CD4-positive, CD25-positive, alpha-beta regulatory T cell (primary cell): ENCODE measurements around the gene PRKD2. TPM values are rescaled to one million over a fixed set of nuclear protein-coding genes. Genes with fewer than 3 reads are reported as not detected.

ENCODE experiments used
- ATAC-seq, 2 donors: fragments of 150-1000 bp; cut with Tn5 transposase; one replicate each; pipeline ENCODE4 v1.10.0; 2021; ENCODE audit warnings: low read depth in 2 of 2, moderate number of reproducible peaks in 2 of 2, moderate library complexity in 1 of 2
- DNase-seq, 3 donors: peaks; one replicate each; pipeline versions ENCODE4 v3.0.0 to v3.0.0-alpha.2; 2012 to 2022; ENCODE audit warnings: mixed read lengths in 1 of 3
- H3K27ac ChIP-seq: one replicate; pipeline ENCODE4 v1.7.0; 2013; ENCODE audit warnings: mild to moderate bottlenecking, low read length; ENCODE audit not compliant: insufficient read depth, poor library complexity, severe bottlenecking
- H3K27me3 ChIP-seq: one replicate; pipeline ENCODE4 v1.7.0; 2013; ENCODE audit warnings: low read length; ENCODE audit not compliant: control insufficient read depth, insufficient read depth
- H3K36me3 ChIP-seq: one replicate; pipeline ENCODE4 v1.7.0; 2013; ENCODE audit warnings: mild to moderate bottlenecking, low read length, moderate library complexity; ENCODE audit not compliant: control insufficient read depth, insufficient read depth
- H3K4me1 ChIP-seq: 2 replicates; pipeline ENCODE4 v1.7.0; 2013; ENCODE audit warnings: mild to moderate bottlenecking, low read length; ENCODE audit not compliant: insufficient read depth, control insufficient read depth, poor library complexity, severe bottlenecking
- H3K4me3 ChIP-seq: one replicate; pipeline ENCODE4 v1.7.0; 2013; ENCODE audit warnings: low read depth, mild to moderate bottlenecking, low read length, moderate library complexity
- H3K9me3 ChIP-seq, 2 experiments: 1 replicate in 1 of 2; 2 replicates in 1 of 2; pipeline ENCODE4 v1.7.0; 2013; ENCODE audit warnings: low read length in 2 of 2, mild to moderate bottlenecking in 1 of 2, moderate library complexity in 1 of 2; ENCODE audit not compliant: control insufficient read depth in 2 of 2
- H3K27ac Mint-ChIP-seq, 3 donors: one replicate each; pipeline ENCODE4 v1.8.0; 2020 to 2022; ENCODE audit warnings: mild to moderate bottlenecking in 3 of 3, mixed read lengths in 3 of 3, moderate library complexity in 2 of 3
- H3K27me3 Mint-ChIP-seq: one replicate; pipeline ENCODE4 v1.8.0; 2022; ENCODE audit warnings: mild to moderate bottlenecking, mixed read lengths
- H3K36me3 Mint-ChIP-seq: one replicate; pipeline ENCODE4 v1.8.0; 2020; ENCODE audit warnings: mixed read lengths
- H3K4me1 Mint-ChIP-seq, 4 donors: one replicate each; pipeline ENCODE4 v1.8.0; 2020 to 2022; ENCODE audit warnings: mixed read lengths in 4 of 4, mild to moderate bottlenecking in 1 of 4
- H3K4me3 Mint-ChIP-seq, 4 donors: one replicate each; pipeline ENCODE4 v1.8.0; 2020 to 2022; ENCODE audit warnings: mild to moderate bottlenecking in 4 of 4, mixed read lengths in 4 of 4, moderate library complexity in 3 of 4
- H3K9me3 Mint-ChIP-seq, 7 donors: one replicate each; pipeline ENCODE4 v1.8.0; 2020 to 2022; ENCODE audit warnings: mixed read lengths in 7 of 7, mild to moderate bottlenecking in 3 of 7, moderate library complexity in 2 of 7
- polyA plus RNA-seq, 4 donors: library from polyadenylated mRNA; unstranded; fragments of 300-500 nt; fragmentation: Illumina TruSeq; gene quantifications; one replicate each; pipeline ENCODE4 v1.2.3, GENCODE V29; 2021
- total RNA-seq: library from RNA; stranded (reverse); gene quantifications from one replicate; pipeline ENCODE4 v1.2.3, GENCODE V29; 2022

The PRKD2 gene
- total and polyA plus RNA-seq, 5 donors from 2014 or later, result 37.0 to 171 (median 46.7) TPM

DNA sequence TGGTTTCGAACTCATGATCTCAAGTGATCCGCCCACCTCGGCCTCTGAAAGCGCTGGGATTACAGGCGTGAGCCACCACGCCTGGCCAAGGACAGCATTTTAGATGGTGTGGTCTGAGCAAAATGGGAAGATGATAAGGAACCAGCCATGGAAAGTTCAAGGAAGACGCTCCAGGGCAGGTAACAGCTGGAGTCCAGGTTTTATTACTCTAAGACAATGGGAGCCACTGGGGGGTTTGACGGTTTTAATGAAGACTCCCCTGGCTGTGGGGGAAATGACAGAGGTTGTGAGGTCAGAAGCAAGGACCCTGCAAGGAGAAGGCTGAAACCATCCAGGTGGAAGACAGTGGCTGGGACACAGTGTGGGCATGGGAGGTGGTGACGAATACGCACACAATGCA lies 20.9 kb downstream of the PRKD2 start:
- Mint-ChIP-seq H3K9me3 (no peaks in the 10 kb centered on the region), H3K27me3 (no peaks in the 10 kb centered on the region), H3K36me3 (peaks cover 37% of the 10 kb centered on the region), H3K27ac (no peak overlapping the region), H3K4me3 (no peak overlapping the region), H3K4me1 (peaks cover 0 to 7% (median 5%) of the 10 kb centered on the region in 4 donors)
- Histone ChIP-seq H3K36me3 (peaks cover 92% of the 10 kb centered on the region), H3K9me3 (no peaks in the 10 kb centered on the region), H3K27me3 (no peaks in the 10 kb centered on the region), H3K4me1 (no peaks in the 10 kb centered on the region), H3K27ac (no peak overlapping the region), H3K4me3 (no peak overlapping the region)
- no peak for ATAC-seq
- DNase-seq, result no peak

DNA sequence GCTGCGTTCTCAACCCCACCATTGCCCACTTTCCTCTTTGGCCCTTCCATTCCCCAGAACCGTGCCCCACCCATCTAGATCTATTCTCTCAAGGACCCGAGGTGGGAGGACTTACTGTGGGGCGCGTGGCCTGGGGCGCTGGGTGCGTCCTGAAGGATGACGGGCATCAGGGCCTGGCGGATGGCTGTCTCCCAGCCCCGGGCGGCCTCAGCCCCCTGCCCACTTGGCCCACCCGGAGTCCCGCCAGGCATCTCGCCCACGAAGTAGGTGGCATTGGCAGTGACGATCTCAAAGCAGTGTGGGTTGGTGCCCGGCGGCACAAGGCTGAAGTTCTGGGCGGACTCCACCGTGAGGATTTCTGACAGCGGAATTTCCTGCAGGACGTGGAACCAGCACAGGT lies 23.2 kb downstream of the PRKD2 start:
- no peak overlapping the region for H3K4me3 ChIP-seq
- peaks cover 39% of the 10 kb centered on the region for H3K36me3 Mint-ChIP-seq
- H3K27me3 ChIP-seq, result no peaks in the 10 kb centered on the region
- H3K4me3 Mint-ChIP-seq, result no peak overlapping the region
- ATAC-seq (no peak), DNase-seq (no peak)
- H3K36me3 ChIP-seq, result peaks cover 90% of the 10 kb centered on the region
- H3K4me1 Mint-ChIP-seq, result peaks cover 0 to 10% (median 4%) of the 10 kb centered on the region in 4 donors
- no peaks in the 10 kb centered on the region for H3K9me3 ChIP-seq
- no peaks in the 10 kb centered on the region for H3K4me1 ChIP-seq
- no peak overlapping the region for H3K27ac ChIP-seq
- peak overlapping the region in 2 of 3 donors; percentile 36 to 47 for H3K27ac Mint-ChIP-seq
- no peaks in the 10 kb centered on the region for H3K27me3 Mint-ChIP-seq
- no peaks in the 10 kb centered on the region for H3K9me3 Mint-ChIP-seq

DNA sequence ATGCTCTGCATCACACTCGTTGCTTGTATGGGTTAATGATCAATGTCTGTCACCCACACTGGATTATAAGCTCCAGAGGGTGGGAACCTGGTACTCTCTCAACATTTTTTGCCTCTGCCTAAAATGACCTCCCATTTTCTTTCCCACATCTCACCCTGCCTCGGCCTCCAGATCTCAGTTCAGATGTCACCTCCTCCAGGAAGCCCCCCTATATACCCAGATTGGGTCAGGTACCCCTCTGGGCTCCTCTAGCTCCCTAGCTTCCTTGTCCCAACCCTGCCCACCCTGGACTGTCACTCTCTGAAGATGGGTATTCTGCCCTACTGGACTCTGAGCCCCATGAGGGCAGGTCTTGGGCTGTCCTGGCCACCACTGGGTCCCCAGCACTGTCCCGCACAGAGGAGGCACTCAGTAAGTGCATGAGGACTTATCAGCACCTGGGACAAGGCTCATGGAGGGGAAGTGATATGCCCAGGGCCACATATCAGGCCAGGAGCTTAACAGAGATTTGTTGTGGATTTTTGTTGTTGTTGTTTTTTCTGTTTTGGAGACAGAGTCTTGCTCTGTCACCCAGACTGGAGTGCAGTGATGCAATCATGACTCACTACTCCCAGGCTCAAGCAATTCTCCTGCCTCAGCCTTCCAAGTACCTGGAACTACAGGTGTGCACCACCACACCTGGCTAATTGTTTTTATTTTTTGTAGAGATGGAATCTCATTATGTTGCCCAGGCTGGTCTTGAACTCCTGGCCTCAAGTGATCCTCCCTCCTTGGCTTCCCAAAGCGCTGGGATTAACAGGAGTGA lies 23.8 kb downstream of the PRKD2 start:
- ATAC-seq (no peak), DNase-seq (no peak)
- Histone ChIP-seq H3K9me3 (no peaks in the 10 kb centered on the region), H3K27me3 (no peaks in the 10 kb centered on the region), H3K4me3 (no peak overlapping the region), H3K36me3 (peaks cover 89% of the 10 kb centered on the region), H3K27ac (no peak overlapping the region), H3K4me1 (no peaks in the 10 kb centered on the region)
- Mint-ChIP-seq H3K4me1 (peaks cover 0 to 10% (median 4%) of the 10 kb centered on the region in 4 donors), H3K27me3 (no peaks in the 10 kb centered on the region), H3K9me3 (no peaks in the 10 kb centered on the region), H3K36me3 (peaks cover 37% of the 10 kb centered on the region), H3K27ac (peak overlapping the region in 2 of 3 donors; percentile 47 to 59), H3K4me3 (no peak overlapping the region)

DNA sequence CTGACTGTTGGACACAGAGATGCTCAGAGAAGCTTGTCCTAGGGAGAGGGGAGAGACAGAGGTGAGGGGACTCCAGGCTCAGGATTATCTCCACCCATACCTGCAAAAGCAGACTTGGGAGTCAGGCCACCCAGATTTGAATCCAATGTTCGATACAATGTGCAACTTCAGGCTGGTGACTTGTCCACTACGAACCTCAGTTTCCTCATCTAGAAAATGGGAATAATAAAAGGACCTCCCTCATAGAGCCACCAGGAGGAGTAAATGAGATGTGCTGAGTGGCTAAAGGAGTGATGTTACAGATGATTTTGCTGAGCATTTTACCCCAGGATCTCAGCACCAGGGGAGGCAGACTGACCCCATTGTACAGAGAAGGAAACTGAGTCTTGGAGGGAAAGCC lies 25.0 kb downstream of the PRKD2 start:
- H3K36me3 ChIP-seq, result peaks cover 94% of the 10 kb centered on the region
- no peaks in the 10 kb centered on the region for H3K27me3 ChIP-seq
- H3K4me1 Mint-ChIP-seq, result peaks cover 0 to 10% (median 4%) of the 10 kb centered on the region in 4 donors
- H3K27ac ChIP-seq, result no peak overlapping the region
- no peak overlapping the region for H3K27ac Mint-ChIP-seq
- no peaks in the 10 kb centered on the region for H3K27me3 Mint-ChIP-seq
- peaks cover 39% of the 10 kb centered on the region for H3K36me3 Mint-ChIP-seq
- H3K9me3 Mint-ChIP-seq, result no peaks in the 10 kb centered on the region
- no peaks in the 10 kb centered on the region for H3K9me3 ChIP-seq
- H3K4me3 Mint-ChIP-seq, result no peak overlapping the region
- DNase-seq (no peak), ATAC-seq (no peak)
- H3K4me3 ChIP-seq, result no peak overlapping the region
- no peaks in the 10 kb centered on the region for H3K4me1 ChIP-seq

DNA sequence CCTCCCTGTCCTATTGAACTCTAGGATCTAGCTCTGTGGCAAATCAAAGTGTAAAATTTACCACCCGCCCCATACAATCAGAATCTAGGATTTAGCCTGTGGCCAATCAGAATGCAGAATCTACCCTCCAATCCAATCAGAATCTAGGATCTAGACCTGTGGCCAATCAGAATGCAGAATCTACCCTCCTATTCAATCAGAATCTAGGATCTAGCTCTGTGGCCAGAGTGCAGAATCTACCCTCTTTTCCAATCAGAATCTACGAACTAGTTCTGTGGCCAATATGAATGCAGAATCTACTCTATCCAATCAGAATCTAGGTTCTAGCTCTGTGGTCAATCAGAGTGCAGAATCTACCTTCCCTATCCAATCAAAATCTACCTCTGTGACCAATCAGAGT lies 25.8 kb downstream of the PRKD2 start:
- no peak for ATAC-seq
- H3K36me3 Mint-ChIP-seq, result peaks cover 33% of the 10 kb centered on the region
- Histone ChIP-seq H3K27me3 (no peaks in the 10 kb centered on the region), H3K4me1 (no peaks in the 10 kb centered on the region), H3K9me3 (no peaks in the 10 kb centered on the region), H3K36me3 (peaks cover 91% of the 10 kb centered on the region), H3K4me3 (no peak overlapping the region), H3K27ac (no peak overlapping the region)
- H3K4me1 Mint-ChIP-seq, result peaks cover 0 to 10% (median 4%) of the 10 kb centered on the region in 4 donors
- no peak for DNase-seq
- no peaks in the 10 kb centered on the region for H3K9me3 Mint-ChIP-seq
- H3K27ac Mint-ChIP-seq, result peak overlapping the region in 2 of 3 donors; percentile 38 to 84
- H3K4me3 Mint-ChIP-seq, result no peak overlapping the region
- no peaks in the 10 kb centered on the region for H3K27me3 Mint-ChIP-seq

DNA sequence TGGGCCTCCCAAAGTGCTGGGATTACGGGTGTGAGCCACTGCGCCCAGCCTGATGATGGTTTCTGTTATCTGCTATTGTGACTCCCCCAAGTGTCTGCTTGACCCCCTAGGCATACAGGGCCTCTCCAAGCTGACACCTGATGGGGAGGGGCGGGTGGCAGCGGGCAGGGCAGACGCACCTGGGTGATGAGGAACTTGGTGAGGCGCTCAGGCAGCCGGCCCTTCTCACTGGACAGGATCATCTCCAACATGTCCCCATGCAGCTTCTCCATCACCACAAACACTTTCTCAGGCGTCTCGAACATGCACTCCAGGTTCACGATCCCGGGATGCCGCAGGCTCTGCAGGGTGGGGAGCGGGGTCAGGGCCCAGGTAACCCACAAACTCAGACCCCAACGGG lies 27.6 kb downstream of the PRKD2 start:
- Mint-ChIP-seq H3K4me1 (peaks cover 0 to 11% (median 2%) of the 10 kb centered on the region in 4 donors), H3K27ac (no peak overlapping the region), H3K36me3 (peaks cover 36% of the 10 kb centered on the region), H3K4me3 (no peak overlapping the region), H3K9me3 (peaks cover 0 to 2% (median 0%) of the 10 kb centered on the region in 7 donors), H3K27me3 (no peaks in the 10 kb centered on the region)
- Histone ChIP-seq H3K27ac (no peak overlapping the region), H3K9me3 (no peaks in the 10 kb centered on the region), H3K4me3 (no peak overlapping the region), H3K4me1 (no peaks in the 10 kb centered on the region), H3K36me3 (peaks cover 92% of the 10 kb centered on the region), H3K27me3 (no peaks in the 10 kb centered on the region)
- DNase-seq (no peak), ATAC-seq (no peak)

DNA sequence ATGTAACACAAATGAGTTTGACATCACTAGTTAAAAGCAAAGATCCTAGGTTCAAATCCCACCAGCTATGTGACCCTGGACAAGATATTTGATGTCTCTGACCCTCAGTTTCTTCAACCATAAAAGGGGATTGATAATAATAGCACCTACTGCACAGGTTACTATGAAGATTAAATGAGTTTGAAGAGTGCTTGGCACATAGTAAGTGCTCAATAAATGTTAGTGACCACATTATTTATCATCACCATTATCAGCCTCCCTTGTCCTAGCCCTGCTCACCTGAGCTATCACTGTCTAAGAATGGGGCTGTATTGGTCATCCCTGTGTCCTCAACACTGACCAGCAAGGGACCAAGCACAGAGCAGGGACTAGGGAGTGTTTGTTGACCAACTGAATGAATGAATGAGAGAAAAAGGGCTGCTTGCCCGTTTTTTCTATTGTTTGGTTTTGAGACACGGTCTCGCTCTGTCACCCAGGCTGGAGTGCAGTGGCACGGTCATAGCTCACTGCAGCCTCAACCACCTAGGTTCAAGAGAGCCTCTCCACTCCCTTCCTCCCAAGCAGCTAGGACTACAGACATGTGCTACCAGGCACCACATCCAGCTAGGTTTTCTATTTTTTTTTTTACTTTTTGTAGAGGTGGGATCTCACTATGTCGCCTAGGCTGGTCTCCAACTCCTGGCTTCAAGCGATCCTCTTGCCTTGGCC lies 29.3 kb downstream of the PRKD2 start:
- Mint-ChIP-seq H3K27ac (peak overlapping the region in 1 of 3 donors; percentile 48), H3K36me3 (peaks cover 37% of the 10 kb centered on the region), H3K9me3 (peaks cover 0 to 2% (median 0%) of the 10 kb centered on the region in 7 donors)

More for the DNA sequence above, 29.3 kb downstream of the PRKD2 start:
- no peak overlapping the region for H3K27ac ChIP-seq
- peaks cover 91% of the 10 kb centered on the region for H3K36me3 ChIP-seq
- Mint-ChIP-seq H3K27me3 (no peaks in the 10 kb centered on the region), H3K4me3 (no peak overlapping the region), H3K4me1 (peaks cover 0 to 8% (median under 1%) of the 10 kb centered on the region in 4 donors)
- ATAC-seq, result peak; percentile 22 to 35
- no peaks in the 10 kb centered on the region for H3K27me3 ChIP-seq
- DNase-seq, result no peak
- H3K4me3 ChIP-seq, result no peak overlapping the region
- no peaks in the 10 kb centered on the region for H3K4me1 ChIP-seq
- no peaks in the 10 kb centered on the region for H3K9me3 ChIP-seq
